Bronchial epithelial cell (primary cell): ENCODE results near the gene FZD7. TPM values are rescaled to one million over a fixed set of nuclear protein-coding genes. Genes with fewer than 3 reads are reported as not detected.

Experiments
- DNase-seq: peaks from one replicate; pipeline ENCODE4 v3.0.0-alpha.2; 2010; ENCODE audit warnings: low read depth
- FAIRE-seq: peaks from 2 replicates; lab custom pipeline; 2011; peaks lifted over from hg19 to GRCh38; lab: Jason Lieb, UNC
- H3K27me3 ChIP-seq: 2 replicates; pipeline ENCODE4 v1.5.1; 2011; ENCODE audit warnings: low read length; ENCODE audit not compliant: control insufficient read depth, insufficient read depth
- H3K36me3 ChIP-seq: 2 replicates; pipeline ENCODE4 v1.5.1; 2011; ENCODE audit warnings: low read length; ENCODE audit not compliant: control insufficient read depth, insufficient read depth
- H3K4me3 ChIP-seq: 2 replicates; pipeline ENCODE4 v1.5.1; 2011; ENCODE audit warnings: mild to moderate bottlenecking, low read depth, low read length, control low read depth
- total RNA-seq: library from RNA; depleted of rRNA; stranded (reverse); fragments of >200 nt; gene quantifications from 2 replicates; pipeline ENCODE4 v1.2.1, GENCODE V29; 2014
- TF ChIP-seq, protein P1 (sequence below): IDR thresholded peaks from 2 replicates; pipeline ENCODE4 v1.5.1; 2011; ENCODE audit warnings: mild to moderate bottlenecking, moderate library complexity, low read length, control low read depth, inconsistent platforms; ENCODE audit not compliant: insufficient read depth, severe bottlenecking

Gene FZD7
- 1.8 and 2.3 TPM in 2 replicates for total RNA-seq

DNA sequence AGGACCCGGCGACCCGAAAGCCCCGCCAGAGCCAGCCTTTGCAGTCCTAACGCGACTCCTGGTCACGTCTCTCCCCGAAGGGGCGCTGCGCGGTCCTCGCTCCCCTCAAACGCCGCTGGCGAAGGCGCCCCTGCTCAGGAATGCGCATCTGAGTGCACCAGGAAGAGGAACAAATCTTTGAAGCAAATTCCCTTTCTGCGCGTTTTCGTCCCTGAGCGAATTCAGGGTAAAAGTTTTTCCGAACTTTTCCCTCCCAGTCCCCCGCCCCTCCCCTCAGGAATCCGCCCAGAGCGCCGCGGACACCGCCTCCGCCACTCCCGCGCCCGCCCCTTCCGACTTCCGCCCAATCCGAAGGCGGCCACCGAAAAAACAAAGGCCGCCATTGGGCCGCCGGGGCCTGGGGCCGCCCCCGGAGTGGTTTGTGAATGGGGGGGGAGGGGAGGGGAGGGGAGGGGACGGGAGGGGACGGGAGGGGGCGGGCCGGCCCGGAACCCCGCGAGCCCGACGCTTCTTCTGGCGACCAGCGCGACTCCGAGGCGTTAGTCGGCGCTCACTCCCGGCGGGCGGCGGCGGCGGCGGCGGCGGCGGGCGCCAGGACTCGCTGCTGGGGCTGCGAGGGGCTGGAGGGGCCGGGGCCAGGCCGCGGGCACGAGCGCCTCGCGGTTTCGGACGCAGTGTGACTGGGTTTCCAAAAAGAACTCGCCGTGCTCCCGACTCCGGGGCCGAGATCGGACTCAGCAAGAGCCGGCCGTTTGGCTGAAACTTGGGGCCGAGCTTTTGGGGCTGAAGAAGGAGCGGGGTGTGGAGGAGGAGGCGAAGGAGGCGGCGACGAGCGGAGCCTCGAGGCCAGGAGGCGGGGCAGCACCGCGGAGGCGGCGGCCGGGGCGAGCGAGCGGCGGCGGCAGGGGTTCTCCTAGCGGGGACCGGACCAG lies at the start of gene FZD7:
Gene FZD7 (plus strand): TSS at position 539 of the 932 bp plus-strand sequence. CDS start 793 bp downstream, outside the sequence.
- FAIRE-seq: no peak
- TF ChIP-seq, protein P1, sequence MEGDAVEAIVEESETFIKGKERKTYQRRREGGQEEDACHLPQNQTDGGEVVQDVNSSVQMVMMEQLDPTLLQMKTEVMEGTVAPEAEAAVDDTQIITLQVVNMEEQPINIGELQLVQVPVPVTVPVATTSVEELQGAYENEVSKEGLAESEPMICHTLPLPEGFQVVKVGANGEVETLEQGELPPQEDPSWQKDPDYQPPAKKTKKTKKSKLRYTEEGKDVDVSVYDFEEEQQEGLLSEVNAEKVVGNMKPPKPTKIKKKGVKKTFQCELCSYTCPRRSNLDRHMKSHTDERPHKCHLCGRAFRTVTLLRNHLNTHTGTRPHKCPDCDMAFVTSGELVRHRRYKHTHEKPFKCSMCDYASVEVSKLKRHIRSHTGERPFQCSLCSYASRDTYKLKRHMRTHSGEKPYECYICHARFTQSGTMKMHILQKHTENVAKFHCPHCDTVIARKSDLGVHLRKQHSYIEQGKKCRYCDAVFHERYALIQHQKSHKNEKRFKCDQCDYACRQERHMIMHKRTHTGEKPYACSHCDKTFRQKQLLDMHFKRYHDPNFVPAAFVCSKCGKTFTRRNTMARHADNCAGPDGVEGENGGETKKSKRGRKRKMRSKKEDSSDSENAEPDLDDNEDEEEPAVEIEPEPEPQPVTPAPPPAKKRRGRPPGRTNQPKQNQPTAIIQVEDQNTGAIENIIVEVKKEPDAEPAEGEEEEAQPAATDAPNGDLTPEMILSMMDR: peak; percentile 44
- Histone ChIP-seq H3K4me3 (peak within 1 kb of the TSS; percentile 69), H3K36me3 (no peaks in the 10 kb centered on the region), H3K27me3 (peaks cover 17% of the 10 kb centered on the region)
- DNase-seq: peak; percentile 63

- FAIRE-seq: no peak
- Histone ChIP-seq H3K4me3 (no peak overlapping the region), H3K36me3 (no peaks in the 10 kb centered on the region), H3K27me3 (no peaks in the 10 kb centered on the region)
- TF ChIP-seq, protein P1: no peak
- no peak for DNase-seq
These were observed 49.3 kb upstream of the FZD7 start for GRCh38 chr2:201984333-201984732.

GRCh38 chr2:201984800-201985525 lies 48.7 kb upstream of the FZD7 start:
- no peak for FAIRE-seq
- Histone ChIP-seq H3K4me3 (no peak overlapping the region), H3K36me3 (no peaks in the 10 kb centered on the region), H3K27me3 (no peaks in the 10 kb centered on the region)
- no peak for DNase-seq
- TF ChIP-seq, protein P1: no peak

- no peaks in the 10 kb centered on the region for H3K36me3 ChIP-seq
- FAIRE-seq (no peak), DNase-seq (peak; percentile 55)
- H3K4me3 ChIP-seq: no peak overlapping the region
- TF ChIP-seq, protein P1: no peak
- no peaks in the 10 kb centered on the region for H3K27me3 ChIP-seq
These were observed 47.8 kb upstream of the FZD7 start for GRCh38 chr2:201985728-201986462.

DNA sequence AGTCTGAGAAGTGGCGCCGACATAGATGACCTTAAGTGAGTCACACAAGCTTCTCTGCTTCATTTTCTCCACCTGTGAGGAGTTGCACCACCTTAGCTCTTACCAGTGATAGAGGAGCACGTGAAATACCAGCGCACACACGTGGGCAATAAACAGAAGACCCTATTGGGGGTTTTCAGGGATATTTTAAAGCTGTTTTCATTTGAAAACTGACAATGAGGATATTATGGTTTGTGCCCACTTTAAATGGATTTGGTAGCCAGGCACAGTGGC lies 47.3 kb upstream of the FZD7 start:
- Histone ChIP-seq H3K27me3 (no peaks in the 10 kb centered on the region), H3K4me3 (no peak overlapping the region), H3K36me3 (no peaks in the 10 kb centered on the region)
- TF ChIP-seq, protein P1: no peak
- peak; percentile 42 for DNase-seq
- no peak for FAIRE-seq
